Right lobe of liver (tissue), 6 donors: ENCODE measurements around the gene ARHGAP40. TPM values are rescaled to one million over a fixed set of nuclear protein-coding genes. Genes with fewer than 3 reads are reported as not detected.

Experiments
- ATAC-seq, 4 donors: fragments of 200-7000 bp; cut with Tn5 transposase; one replicate each; pipeline ENCODE4 v1.9.1; 2020; ENCODE audit warnings: mild to moderate bottlenecking in 4 of 4, moderate library complexity in 4 of 4
- DNase-seq, 3 donors: peaks; one replicate each; pipeline ENCODE4 v3.0.0-alpha.2; 2020
- H3K27ac ChIP-seq, 3 donors: fragments of 200-600 bp; one replicate each; pipeline ENCODE4 v1.8.0; 2022
- H3K27me3 ChIP-seq, 2 donors: fragments of 200-600 bp; one replicate each; pipeline ENCODE4 v1.8.0; 2022
- H3K36me3 ChIP-seq, 4 donors: fragments of 200-600 bp; sonication (generic) in 1 of 4; one replicate each; pipeline versions ENCODE4 v1.5.1 to v1.8.0; 2017 to 2022; ENCODE audit warnings: control low read depth in 1 of 4
- H3K4me1 ChIP-seq, 4 donors: fragments of 200-600 bp; sonication (generic) in 1 of 4; one replicate each; pipeline versions ENCODE4 v1.5.1 to v1.8.0; 2017 to 2022; ENCODE audit warnings: control low read depth in 1 of 4
- H3K4me3 ChIP-seq, 3 donors: fragments of 200-600 bp; one replicate each; pipeline ENCODE4 v1.8.0; 2022
- H3K9me3 ChIP-seq, 4 donors: fragments of 200-600 bp; sonication (generic) in 1 of 4; one replicate each; pipeline versions ENCODE4 v1.5.1 to v1.8.0; 2017 to 2022; ENCODE audit warnings: control low read depth in 1 of 4
- POLR2A ChIP-seq: fragments of 450-650 bp; IDR thresholded peaks from one replicate; pipeline ENCODE4 v1.6.1; 2017; ENCODE audit warnings: antibody characterized with exemption, mild to moderate bottlenecking
- WGBS: methylation state at CpG from one replicate; pipeline ENCODE4 v1.1.6; 2018; ENCODE audit warnings: low coverage, low lambda C conversion rate; ENCODE audit not compliant: insufficient coverage; ENCODE audit errors: missing lambda C conversion rate; 5-methylcytosine and 5-hydroxymethylcytosine counted together
- intact Hi-C, 2 donors: fragments of 100-400 bp; cut with DNase I; formaldehyde crosslinking; loops; one replicate each; pipeline versions ENCODE4 v1.11.2 to v1.14.1; 2022
- total RNA-seq, 6 experiments: library from RNA; depleted of rRNA in 2 of 6; stranded (reverse); fragments of >200 nt in 2 of 6; fragmentation: NEBNext Ultra II Directional in 3 of 6; extraction: Animal tissue kit (Norgen Biotek cat#: 25700) in 3 of 6; gene quantifications; one replicate each; pipeline versions ENCODE4 v1.1.0 to v1.2.4, GENCODE V29; 2016 to 2023
- TF ChIP-seq, protein P1 (sequence below), 4 donors: fragments of 200-600 bp in 3 of 4; fragments of 450-650 bp in 1 of 4; IDR thresholded peaks; one replicate each; pipeline versions ENCODE4 v1.5.1 to v1.8.0; 2016 to 2022; ENCODE audit warnings: antibody characterized with exemption in 4 of 4, mild to moderate bottlenecking in 2 of 4
- donor health status: DM: no; HTN: yes; CAD: no.
- donor health status: DM: no; HTN: no; CAD: no.
- donor health status: DM: no; HTN: no; CAD: no.
- donor health status: DM: no; HTN: yes; CAD: no.
- donor health status: DM: no; HTN: yes; CAD: no.

ARHGAP40 gene
- total RNA-seq, 6 experiments from 2014 or later, result 0.12 TPM; not detected in 5

DNA sequence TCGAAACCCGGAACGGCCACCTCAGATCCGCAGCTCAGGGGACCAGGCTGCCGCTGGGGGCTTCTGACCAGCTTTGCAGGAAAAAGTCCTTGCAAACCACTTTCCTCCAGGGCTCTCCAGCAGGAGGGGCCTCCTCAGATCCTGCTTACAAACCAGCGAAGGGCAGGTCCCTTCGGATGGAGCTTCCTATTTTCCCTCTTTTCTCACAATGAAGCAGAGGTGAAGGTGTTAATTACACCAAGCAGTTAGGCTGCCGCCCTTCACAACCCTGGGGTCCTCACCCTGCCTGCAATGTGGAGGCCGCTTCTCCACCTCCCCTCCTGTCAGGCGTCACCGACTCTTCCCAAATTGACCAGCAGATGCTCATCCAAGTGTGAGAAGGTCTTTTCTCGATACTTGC, 5.7 kb downstream of the ARHGAP40 start:
- H3K4me3 ChIP-seq, result no peak overlapping the region
- H3K27ac ChIP-seq, result no peak overlapping the region
- H3K36me3 ChIP-seq, result no peaks in the 10 kb centered on the region
- ATAC-seq (no peak), DNase-seq (no peak)
- no peaks in the 10 kb centered on the region for H3K4me1 ChIP-seq
- intact Hi-C loops, result no loop called here
- WGBS, result 47% methylated on average over 12 of the region's 12 CpGs
- no peaks in the 10 kb centered on the region for H3K9me3 ChIP-seq
- TF ChIP-seq POLR2A, result no peak
- TF ChIP-seq, protein P1, sequence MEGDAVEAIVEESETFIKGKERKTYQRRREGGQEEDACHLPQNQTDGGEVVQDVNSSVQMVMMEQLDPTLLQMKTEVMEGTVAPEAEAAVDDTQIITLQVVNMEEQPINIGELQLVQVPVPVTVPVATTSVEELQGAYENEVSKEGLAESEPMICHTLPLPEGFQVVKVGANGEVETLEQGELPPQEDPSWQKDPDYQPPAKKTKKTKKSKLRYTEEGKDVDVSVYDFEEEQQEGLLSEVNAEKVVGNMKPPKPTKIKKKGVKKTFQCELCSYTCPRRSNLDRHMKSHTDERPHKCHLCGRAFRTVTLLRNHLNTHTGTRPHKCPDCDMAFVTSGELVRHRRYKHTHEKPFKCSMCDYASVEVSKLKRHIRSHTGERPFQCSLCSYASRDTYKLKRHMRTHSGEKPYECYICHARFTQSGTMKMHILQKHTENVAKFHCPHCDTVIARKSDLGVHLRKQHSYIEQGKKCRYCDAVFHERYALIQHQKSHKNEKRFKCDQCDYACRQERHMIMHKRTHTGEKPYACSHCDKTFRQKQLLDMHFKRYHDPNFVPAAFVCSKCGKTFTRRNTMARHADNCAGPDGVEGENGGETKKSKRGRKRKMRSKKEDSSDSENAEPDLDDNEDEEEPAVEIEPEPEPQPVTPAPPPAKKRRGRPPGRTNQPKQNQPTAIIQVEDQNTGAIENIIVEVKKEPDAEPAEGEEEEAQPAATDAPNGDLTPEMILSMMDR (IDR thresholded peaks at IDR 0.05), result no peak
- no peaks in the 10 kb centered on the region for H3K27me3 ChIP-seq

DNA sequence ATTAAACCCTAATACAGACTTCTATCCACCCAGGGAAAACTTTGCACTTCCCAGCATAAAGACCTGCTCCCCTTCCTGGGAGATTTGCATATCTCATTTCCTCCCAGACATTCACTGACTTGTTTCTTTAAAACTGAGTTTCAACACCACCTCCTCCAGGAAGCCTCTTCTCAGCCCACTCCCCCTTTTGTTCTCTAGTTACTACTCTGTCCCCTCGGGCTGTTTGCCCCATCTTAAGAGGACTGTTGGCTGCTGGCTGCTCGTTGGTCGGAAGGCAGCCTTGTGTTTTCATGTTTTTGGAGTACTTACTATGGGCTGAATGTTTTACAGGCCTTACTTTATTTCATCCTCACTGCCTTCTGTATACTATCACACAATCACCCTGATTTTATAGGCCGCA, 6.6 kb downstream of the ARHGAP40 start:
- TF ChIP-seq, protein P1 (IDR thresholded peaks at IDR 0.05), result no peak
- TF ChIP-seq POLR2A, result no peak
- no peak for ATAC-seq
- no peak for DNase-seq
- Histone ChIP-seq H3K36me3 (no peaks in the 10 kb centered on the region), H3K9me3 (no peaks in the 10 kb centered on the region), H3K27ac (no peak overlapping the region), H3K27me3 (no peaks in the 10 kb centered on the region), H3K4me3 (no peak overlapping the region), H3K4me1 (no peaks in the 10 kb centered on the region)
- WGBS, result 65% methylated on average over 4 of the region's 4 CpGs
- intact Hi-C loops, result no loop called here

DNA sequence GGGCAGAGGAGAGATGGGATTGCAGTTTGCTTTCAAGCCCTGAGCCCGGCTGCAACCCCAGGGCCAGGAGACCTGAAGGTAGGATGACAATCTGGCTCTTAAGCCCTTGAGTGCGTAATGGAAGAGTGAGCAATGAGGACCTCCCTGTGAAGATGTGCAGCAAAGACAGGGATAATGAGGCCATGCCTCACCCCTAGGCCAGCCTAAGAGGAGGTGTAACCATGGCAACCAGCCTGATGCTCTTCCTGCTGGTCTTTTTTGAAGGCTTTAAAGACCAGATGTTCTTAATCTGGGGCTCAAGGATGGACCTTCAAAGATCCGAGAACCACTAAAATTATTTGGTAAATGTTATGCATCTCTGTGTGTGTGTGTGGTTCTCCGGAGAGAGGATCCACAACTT, 8.2 kb downstream of the ARHGAP40 start:
- intact Hi-C loops, result no loop called here
- H3K4me3 ChIP-seq, result no peak overlapping the region
- 70% methylated on average over 3 of the region's 4 CpGs for WGBS

DNA sequence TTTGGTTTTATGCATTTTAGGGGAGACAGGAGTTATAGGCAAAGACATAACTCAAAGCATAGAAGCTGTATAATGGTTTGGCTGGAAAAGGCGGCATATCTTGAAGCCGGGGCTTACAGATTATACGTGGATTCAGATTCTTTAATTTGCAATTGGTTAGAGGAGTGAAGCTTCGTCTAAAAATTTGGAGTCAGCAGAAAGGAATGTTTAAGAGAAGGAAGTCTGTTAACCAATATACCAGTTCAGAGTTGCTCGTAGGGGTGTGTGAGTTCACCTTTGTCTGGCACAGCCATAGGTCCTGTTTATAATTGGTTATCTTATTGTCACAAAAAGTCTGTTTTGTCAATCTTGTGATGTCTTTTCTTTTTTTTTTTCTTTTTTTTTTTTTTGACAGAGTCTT, 8.9 kb downstream of the ARHGAP40 start:
- no peak for TF ChIP-seq POLR2A
- TF ChIP-seq, protein P1 (IDR thresholded peaks at IDR 0.05), result no peak
- no peak for DNase-seq
- intact Hi-C loops, result no loop called here
- H3K36me3 ChIP-seq, result no peaks in the 10 kb centered on the region
- no peaks in the 10 kb centered on the region for H3K27me3 ChIP-seq
- no peak for ATAC-seq
- H3K4me1 ChIP-seq, result no peaks in the 10 kb centered on the region
- 65% methylated on average over 5 of the region's 5 CpGs for WGBS
- no peak overlapping the region for H3K27ac ChIP-seq
- no peaks in the 10 kb centered on the region for H3K9me3 ChIP-seq
- H3K4me3 ChIP-seq, result no peak overlapping the region

More for the DNA sequence above, 8.2 kb downstream of the ARHGAP40 start:
- no peak for TF ChIP-seq POLR2A
- TF ChIP-seq, protein P1 (IDR thresholded peaks at IDR 0.05), result no peak
- Histone ChIP-seq H3K4me1 (no peaks in the 10 kb centered on the region), H3K9me3 (no peaks in the 10 kb centered on the region), H3K27me3 (no peaks in the 10 kb centered on the region), H3K27ac (no peak overlapping the region), H3K36me3 (no peaks in the 10 kb centered on the region)
- DNase-seq (no peak), ATAC-seq (no peak)
